GM12801 (cell line): ENCODE measurements around the gene WRNIP1.

Source experiments
- CTCF ChIP-seq: IDR thresholded peaks from one replicate; pipeline ENCODE4 v1.5.1; 2011; ENCODE audit warnings: control low read depth; ENCODE audit not compliant: insufficient read length; ENCODE audit errors: extremely low read depth

WRNIP1 gene

GRCh38 chr6:2818593-2818992 lies 53.4 kb downstream of the WRNIP1 start:
- TF ChIP-seq CTCF = no peak

- TF ChIP-seq CTCF = no peak
Measured at GRCh38 chr6:2819115-2819514, 53.9 kb downstream of the WRNIP1 start.

- no peak for TF ChIP-seq CTCF
Measured at GRCh38 chr6:2819978-2820377, 54.8 kb downstream of the WRNIP1 start.

GRCh38 chr6:2820415-2820814 lies 55.2 kb downstream of the WRNIP1 start:
- no peak for TF ChIP-seq CTCF

- TF ChIP-seq CTCF = no peak
Measured at GRCh38 chr6:2821554-2821953, 56.4 kb downstream of the WRNIP1 start.

GRCh38 chr6:2823104-2823850 lies 58.1 kb downstream of the WRNIP1 start:
- TF ChIP-seq CTCF = no peak

- no peak for TF ChIP-seq CTCF
Measured at GRCh38 chr6:2826131-2826530, 60.9 kb downstream of the WRNIP1 start.
